C4-2B (cell line): ENCODE results near the gene MAP7D3.

Experiments used
- ZFX ChIP-seq: fragments of 450-650 bp; IDR thresholded peaks from 2 replicates; pipeline ENCODE4 v1.6.1; 2017
- TF ChIP-seq, protein P1 (sequence below): fragments of 450-650 bp; conservative IDR thresholded peaks from 2 replicates; pipeline ENCODE4 v1.5.1; 2017; ENCODE audit warnings: mild to moderate bottlenecking

DNA sequence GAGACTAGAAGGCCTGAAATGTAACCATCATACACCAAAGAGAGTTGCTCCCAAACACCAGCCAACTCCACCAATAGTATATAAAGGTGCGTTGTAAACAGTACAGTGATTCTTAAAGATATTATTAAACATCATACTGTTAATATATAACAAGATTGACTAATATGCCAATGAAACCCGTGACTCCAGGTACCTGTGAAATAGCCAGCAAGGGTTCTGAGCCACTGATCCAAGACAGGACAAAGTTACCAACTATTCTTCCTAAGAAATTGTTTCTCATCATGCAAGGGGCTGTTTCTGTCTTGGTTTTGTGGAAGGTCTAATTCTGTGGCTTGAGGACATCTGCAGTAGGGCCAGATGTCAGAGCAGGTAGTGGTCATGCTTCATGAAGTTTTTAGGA, 56.7 kb downstream of the MAP7D3 start:
- TF ChIP-seq, protein P1, sequence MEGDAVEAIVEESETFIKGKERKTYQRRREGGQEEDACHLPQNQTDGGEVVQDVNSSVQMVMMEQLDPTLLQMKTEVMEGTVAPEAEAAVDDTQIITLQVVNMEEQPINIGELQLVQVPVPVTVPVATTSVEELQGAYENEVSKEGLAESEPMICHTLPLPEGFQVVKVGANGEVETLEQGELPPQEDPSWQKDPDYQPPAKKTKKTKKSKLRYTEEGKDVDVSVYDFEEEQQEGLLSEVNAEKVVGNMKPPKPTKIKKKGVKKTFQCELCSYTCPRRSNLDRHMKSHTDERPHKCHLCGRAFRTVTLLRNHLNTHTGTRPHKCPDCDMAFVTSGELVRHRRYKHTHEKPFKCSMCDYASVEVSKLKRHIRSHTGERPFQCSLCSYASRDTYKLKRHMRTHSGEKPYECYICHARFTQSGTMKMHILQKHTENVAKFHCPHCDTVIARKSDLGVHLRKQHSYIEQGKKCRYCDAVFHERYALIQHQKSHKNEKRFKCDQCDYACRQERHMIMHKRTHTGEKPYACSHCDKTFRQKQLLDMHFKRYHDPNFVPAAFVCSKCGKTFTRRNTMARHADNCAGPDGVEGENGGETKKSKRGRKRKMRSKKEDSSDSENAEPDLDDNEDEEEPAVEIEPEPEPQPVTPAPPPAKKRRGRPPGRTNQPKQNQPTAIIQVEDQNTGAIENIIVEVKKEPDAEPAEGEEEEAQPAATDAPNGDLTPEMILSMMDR, result no peak
- no peak for TF ChIP-seq ZFX
